ENCODE data around the gene SRCAP. TPM values are rescaled to one million over a fixed set of nuclear protein-coding genes. Genes with fewer than 3 reads are reported as not detected.

The SRCAP gene
- total RNA-seq, 4 donors from 2014 or later, result 31.6 to 59.3 (median 41.0) TPM

GRCh38 chr16:30680326-30680725, 18.6 kb upstream of the SRCAP start:
- no peak for TF ChIP-seq EP300 (IDR thresholded peaks at IDR 0.05)
- no peak for TF ChIP-seq POLR2AphosphoS5 (IDR thresholded peaks at IDR 0.05)
- no peak for TF ChIP-seq POLR2A (IDR thresholded peaks at IDR 0.05; ENCODE audit: low read depth)
- TF ChIP-seq CTCF (IDR thresholded peaks at IDR 0.05), result no peak
- intact Hi-C loops (cut with DNase I), result no loop called here
- H3K27me3 ChIP-seq, result no peaks in the 10 kb centered on the region
- no peak for DNase-seq (ENCODE audit: extremely low spot score)
- 90% methylated on average over 3 of the region's 3 CpGs for WGBS
- no peaks in the 10 kb centered on the region for H3K4me1 ChIP-seq
- no peaks in the 10 kb centered on the region for H3K36me3 ChIP-seq
- no peak overlapping the region for H3K27ac ChIP-seq (replicated peaks in 1 of 4)
- H3K9me3 ChIP-seq, result no peaks in the 10 kb centered on the region
- no peak overlapping the region for H3K4me3 ChIP-seq

GRCh38 chr16:30688701-30689100, 10.3 kb upstream of the SRCAP start:
- no peak for DNase-seq (ENCODE audit: extremely low spot score)
- intact Hi-C loops (cut with DNase I), result no loop called here
- Histone ChIP-seq H3K4me3 (no peak overlapping the region), H3K27ac (replicated peaks in 1 of 4) (no peak overlapping the region), H3K9me3 (no peaks in the 10 kb centered on the region), H3K4me1 (peaks cover 0 to 7% (median 3%) of the 10 kb centered on the region in 4 donors), H3K36me3 (no peaks in the 10 kb centered on the region), H3K27me3 (peaks cover 0 to 10% (median 0%) of the 10 kb centered on the region in 4 donors)
- no peak for TF ChIP-seq POLR2AphosphoS5 (IDR thresholded peaks at IDR 0.05)
- no peak for TF ChIP-seq POLR2A (IDR thresholded peaks at IDR 0.05; ENCODE audit: low read depth)
- TF ChIP-seq EP300 (IDR thresholded peaks at IDR 0.05), result no peak
- TF ChIP-seq CTCF (IDR thresholded peaks at IDR 0.05), result no peak
- 85% methylated on average over 4 of the region's 4 CpGs for WGBS

GRCh38 chr16:30691907-30692306, 7.1 kb upstream of the SRCAP start:
- no peak overlapping the region for H3K27ac ChIP-seq (replicated peaks in 1 of 4)
- intact Hi-C loops (cut with DNase I), result loop anchor here (10.0 kb wide), 1 partner anchor 257 kb away; the partner anchor contains the start of gene DCTPP1
- H3K4me3 ChIP-seq, result no peak overlapping the region
- peaks cover 0 to 10% (median 0%) of the 10 kb centered on the region in 4 donors for H3K27me3 ChIP-seq
- no peak for DNase-seq (ENCODE audit: extremely low spot score)
- peaks cover 0 to 12% (median 6%) of the 10 kb centered on the region in 4 donors for H3K4me1 ChIP-seq
- H3K9me3 ChIP-seq, result no peaks in the 10 kb centered on the region
- no peak for TF ChIP-seq POLR2AphosphoS5 (IDR thresholded peaks at IDR 0.05)
- no peak for TF ChIP-seq CTCF (IDR thresholded peaks at IDR 0.05)
- no peak for TF ChIP-seq POLR2A (IDR thresholded peaks at IDR 0.05; ENCODE audit: low read depth)
- TF ChIP-seq EP300 (IDR thresholded peaks at IDR 0.05), result no peak
- no peaks in the 10 kb centered on the region for H3K36me3 ChIP-seq
- 64% methylated on average over 4 of the region's 4 CpGs for WGBS

- Histone ChIP-seq H3K27ac (replicated peaks in 1 of 4) (no peak overlapping the region), H3K36me3 (no peaks in the 10 kb centered on the region), H3K27me3 (peaks cover 0 to 10% (median 0%) of the 10 kb centered on the region in 4 donors), H3K9me3 (no peaks in the 10 kb centered on the region), H3K4me3 (no peak overlapping the region), H3K4me1 (peaks cover 5 to 17% (median 12%) of the 10 kb centered on the region in 4 donors)
- WGBS, result 64% methylated on average over 10 of the region's 10 CpGs
- no peak for DNase-seq (ENCODE audit: extremely low spot score)
- TF ChIP-seq CTCF (IDR thresholded peaks at IDR 0.05) (no peak), POLR2A (IDR thresholded peaks at IDR 0.05; ENCODE audit: low read depth) (no peak), EP300 (IDR thresholded peaks at IDR 0.05) (no peak), POLR2AphosphoS5 (IDR thresholded peaks at IDR 0.05) (no peak)
- intact Hi-C loops (cut with DNase I), result loop anchor here (10.0 kb wide), 1 partner anchor 258 kb away; the partner anchor contains the start of gene DCTPP1
Observed at GRCh38 chr16:30692396-30693064, 6.4 kb upstream of the SRCAP start.

All from esophagus muscularis mucosa (tissue), 4 donors.